ENCODE measurements around the gene EPHA6.

The EPHA6 gene

GRCh38 chr3:97706226-97706625 is 891.8 kb downstream of the EPHA6 start:
- TF ChIP-seq CTCF (conservative IDR thresholded peaks at IDR 0.05; ENCODE audit: low read depth, low read length), result no peak
- H3K4me3 ChIP-seq (ENCODE audit: low read length), result no peak overlapping the region
- no peak for DNase-seq (ENCODE audit: low read depth)

DNA sequence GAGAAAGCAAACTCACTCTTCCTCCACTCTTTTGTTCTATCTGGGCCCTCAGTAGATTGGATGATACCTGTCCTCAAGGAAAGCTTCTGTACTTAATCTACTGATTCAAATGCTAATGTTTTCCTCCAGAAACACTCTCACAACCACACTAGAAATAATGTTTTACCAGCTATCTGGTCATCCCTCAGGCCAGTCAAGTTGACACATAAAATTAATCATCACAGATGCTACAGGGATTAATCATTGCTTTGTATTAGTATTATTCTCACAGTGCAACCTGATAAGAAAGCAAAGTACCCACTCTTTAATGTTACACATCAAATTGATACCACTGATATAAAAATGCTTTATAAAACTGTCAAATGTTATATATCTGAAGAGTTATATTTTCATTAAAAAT is 897.3 kb downstream of the EPHA6 start:
- DNase-seq (ENCODE audit: low read depth), result no peak
- H3K4me3 ChIP-seq (ENCODE audit: low read length), result no peak overlapping the region
- TF ChIP-seq CTCF (conservative IDR thresholded peaks at IDR 0.05; ENCODE audit: low read depth, low read length), result no peak

GRCh38 chr3:97712919-97713318 is 898.5 kb downstream of the EPHA6 start:
- no peak for TF ChIP-seq CTCF (conservative IDR thresholded peaks at IDR 0.05; ENCODE audit: low read depth, low read length)
- no peak for DNase-seq (ENCODE audit: low read depth)
- no peak overlapping the region for H3K4me3 ChIP-seq (ENCODE audit: low read length)

- no peak for TF ChIP-seq CTCF (conservative IDR thresholded peaks at IDR 0.05; ENCODE audit: low read depth, low read length)
- DNase-seq (ENCODE audit: low read depth), result no peak
- H3K4me3 ChIP-seq (ENCODE audit: low read length), result no peak overlapping the region
Measured at GRCh38 chr3:97713634-97714033, 899.2 kb downstream of the EPHA6 start.

- peak; percentile 98 for TF ChIP-seq CTCF (conservative IDR thresholded peaks at IDR 0.05; ENCODE audit: low read depth, low read length)
- H3K4me3 ChIP-seq (ENCODE audit: low read length), result no peak overlapping the region
- peak; percentile 40 for DNase-seq (ENCODE audit: low read depth)
Measured at GRCh38 chr3:97719156-97719821, 904.9 kb downstream of the EPHA6 start.

GRCh38 chr3:97720417-97720816 is 906.0 kb downstream of the EPHA6 start:
- no peak overlapping the region for H3K4me3 ChIP-seq (ENCODE audit: low read length)
- no peak for TF ChIP-seq CTCF (conservative IDR thresholded peaks at IDR 0.05; ENCODE audit: low read depth, low read length)
- DNase-seq (ENCODE audit: low read depth), result no peak

DNA sequence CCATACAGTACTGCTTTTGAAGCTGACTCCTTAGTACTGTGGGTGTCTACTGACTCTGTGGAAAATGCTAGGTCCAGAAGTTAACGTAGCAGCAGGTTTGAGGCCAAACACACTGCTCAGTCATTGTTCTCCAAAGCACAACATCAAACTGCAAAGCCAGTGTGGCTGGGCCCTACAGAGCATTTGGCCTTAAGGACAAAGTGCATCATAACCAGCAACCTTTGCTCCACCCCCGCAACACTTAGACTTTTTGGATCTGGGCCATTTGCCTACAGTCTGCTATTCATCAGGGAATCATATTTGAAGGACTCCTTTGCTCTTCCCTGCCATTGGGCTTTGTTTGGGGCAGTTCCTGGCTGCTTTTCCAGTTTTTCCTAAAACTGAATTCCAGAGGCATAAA is 907.1 kb downstream of the EPHA6 start:
- no peak for TF ChIP-seq CTCF (conservative IDR thresholded peaks at IDR 0.05; ENCODE audit: low read depth, low read length)
- no peak for DNase-seq (ENCODE audit: low read depth)
- H3K4me3 ChIP-seq (ENCODE audit: low read length), result no peak overlapping the region

Data from retinal pigment epithelial cell (primary cell).